A673 (cell line): ENCODE measurements around the gene FOXN3. TPM values are rescaled to one million over a fixed set of nuclear protein-coding genes. Genes with fewer than 3 reads are reported as not detected.

Experiments used
- BruUV-seq: library from RNA; stranded (reverse); fragments of 400-500 nt; replicated peaks from 2 replicates; lab custom pipeline; 2021; lab: Mats Ljungman, UMichigan
- CTCF ChIA-PET: fragments of 300-600 bp; sonication (Branson Sonifier 250); formaldehyde crosslinking; loops from one replicate; lab custom pipeline; 2022; ENCODE audit warnings: antibody characterized with exemption; lab: Charles Lee
- POLR2A ChIA-PET: fragments of 300-600 bp; sonication (Branson Sonifier 250); formaldehyde crosslinking; loops from one replicate; lab custom pipeline; 2022; ENCODE audit warnings: antibody characterized with exemption; ENCODE audit not compliant: low non-redundant PET; lab: Charles Lee
- DNase-seq: peaks from one replicate; pipeline ENCODE4 v3.0.0-alpha.2; 2015; ENCODE audit warnings: low spot score
- H3K27ac ChIP-seq: fragments of 200-600 bp; sonication (generic); 2 replicates; pipeline ENCODE4 v1.5.1; 2016; ENCODE audit warnings: mixed run types, low read depth, mild to moderate bottlenecking, mixed read lengths, antibody characterized with exemption, low read length; ENCODE audit not compliant: poor library complexity, severe bottlenecking
- H3K27me3 ChIP-seq: fragments of 200-600 bp; sonication (generic); replicated peaks from 2 replicates; pipeline ENCODE4 v1.6.1; 2017; ENCODE audit warnings: mixed run types, low read depth, mild to moderate bottlenecking, mixed read lengths, antibody characterized with exemption, low read length; ENCODE audit not compliant: insufficient read depth, poor library complexity
- H3K36me3 ChIP-seq: fragments of 200-600 bp; sonication (generic); 2 replicates; pipeline ENCODE4 v1.6.1; 2016; ENCODE audit warnings: mixed run types, mild to moderate bottlenecking, mixed read lengths, antibody characterized with exemption, low read length; ENCODE audit not compliant: insufficient read depth, poor library complexity, severe bottlenecking
- H3K4me1 ChIP-seq: fragments of 200-600 bp; sonication (generic); 2 replicates; pipeline ENCODE4 v1.6.1; 2017; ENCODE audit warnings: mixed run types, mild to moderate bottlenecking, mixed read lengths, antibody characterized with exemption, low read length; ENCODE audit not compliant: insufficient read depth, poor library complexity, severe bottlenecking
- H3K4me3 ChIP-seq: fragments of 200-600 bp; sonication (generic); 2 replicates; pipeline ENCODE4 v1.5.1; 2016; ENCODE audit warnings: low read depth, mixed run types, mild to moderate bottlenecking, mixed read lengths, low read length; ENCODE audit not compliant: poor library complexity, severe bottlenecking
- H3K9me3 ChIP-seq: fragments of 200-600 bp; sonication (generic); 2 replicates; pipeline ENCODE4 v1.6.1; 2016; ENCODE audit warnings: mixed run types, low read depth, mild to moderate bottlenecking, mixed read lengths, antibody characterized with exemption, low read length; ENCODE audit not compliant: poor library complexity, severe bottlenecking
- EZH2 ChIP-seq: fragments of 200-600 bp; sonication (generic); IDR thresholded peaks from 2 replicates; pipeline ENCODE4 v1.6.1; 2017; ENCODE audit warnings: borderline replicate concordance, low read depth, mild to moderate bottlenecking, mixed read lengths, antibody characterized with exemption, low read length; ENCODE audit not compliant: poor library complexity, severe bottlenecking
- intact Hi-C: fragments of 100-400 bp; cut with micrococcal nuclease; formaldehyde crosslinking; loops from one replicate; pipeline ENCODE4 v1.10.0; 2022; ENCODE audit not compliant: unreplicated experiment
- total RNA-seq: library from RNA; stranded (reverse); gene quantifications from 2 replicates; pipeline ENCODE4 v1.2.3, GENCODE V29; 2021
- TF ChIP-seq, protein P1 (sequence below): fragments of 300-800, 200-600 bp; sonication (generic); conservative IDR thresholded peaks from 2 replicates; pipeline ENCODE4 v1.5.1; 2017; ENCODE audit warnings: low read depth, mild to moderate bottlenecking, antibody characterized with exemption, low read length, moderate library complexity, mixed read lengths

The FOXN3 gene
- total RNA-seq, 1 experiment from 2014 or later: 15.3 TPM

DNA sequence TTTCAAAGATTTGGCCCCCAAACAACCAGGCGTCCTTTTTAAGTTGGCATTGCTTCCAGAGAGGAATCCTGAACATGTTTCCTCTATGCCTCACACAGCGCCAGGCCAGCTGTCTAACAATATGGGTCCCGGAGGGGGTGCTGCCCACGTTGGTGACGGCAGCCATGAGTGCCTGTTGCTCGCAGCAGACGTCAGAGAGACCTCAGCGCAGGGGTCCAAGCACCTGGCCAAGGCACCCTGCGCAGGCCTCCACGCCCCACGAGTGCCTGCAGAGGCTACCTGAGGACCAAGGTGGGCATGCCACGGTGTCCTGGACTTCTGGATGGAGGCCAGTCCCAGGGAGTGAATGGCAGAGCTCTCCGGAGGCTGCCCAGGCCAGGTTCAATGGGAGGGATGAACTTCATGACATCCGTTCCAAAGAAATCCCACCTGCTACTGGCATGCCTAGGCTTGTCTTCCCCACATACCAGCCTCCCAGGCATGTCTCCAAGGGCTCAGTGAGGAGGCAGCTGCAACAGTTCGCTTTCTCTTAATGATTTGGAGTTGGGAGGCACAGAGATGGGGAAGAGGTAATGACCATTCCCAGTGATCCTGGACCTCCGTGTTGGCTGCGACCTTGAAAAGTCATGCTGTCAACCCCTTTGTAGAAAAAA lies 11.6 kb upstream of the FOXN3 start:
- POLR2A ChIA-PET: no interaction called here
- no peaks in the 10 kb centered on the region for H3K36me3 ChIP-seq
- BruUV-seq: no TSS peak
- TF ChIP-seq, protein P1, sequence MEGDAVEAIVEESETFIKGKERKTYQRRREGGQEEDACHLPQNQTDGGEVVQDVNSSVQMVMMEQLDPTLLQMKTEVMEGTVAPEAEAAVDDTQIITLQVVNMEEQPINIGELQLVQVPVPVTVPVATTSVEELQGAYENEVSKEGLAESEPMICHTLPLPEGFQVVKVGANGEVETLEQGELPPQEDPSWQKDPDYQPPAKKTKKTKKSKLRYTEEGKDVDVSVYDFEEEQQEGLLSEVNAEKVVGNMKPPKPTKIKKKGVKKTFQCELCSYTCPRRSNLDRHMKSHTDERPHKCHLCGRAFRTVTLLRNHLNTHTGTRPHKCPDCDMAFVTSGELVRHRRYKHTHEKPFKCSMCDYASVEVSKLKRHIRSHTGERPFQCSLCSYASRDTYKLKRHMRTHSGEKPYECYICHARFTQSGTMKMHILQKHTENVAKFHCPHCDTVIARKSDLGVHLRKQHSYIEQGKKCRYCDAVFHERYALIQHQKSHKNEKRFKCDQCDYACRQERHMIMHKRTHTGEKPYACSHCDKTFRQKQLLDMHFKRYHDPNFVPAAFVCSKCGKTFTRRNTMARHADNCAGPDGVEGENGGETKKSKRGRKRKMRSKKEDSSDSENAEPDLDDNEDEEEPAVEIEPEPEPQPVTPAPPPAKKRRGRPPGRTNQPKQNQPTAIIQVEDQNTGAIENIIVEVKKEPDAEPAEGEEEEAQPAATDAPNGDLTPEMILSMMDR: no peak
- TF ChIP-seq EZH2: no peak
- no peak overlapping the region for H3K4me3 ChIP-seq
- H3K27me3 ChIP-seq: no peaks in the 10 kb centered on the region
- H3K4me1 ChIP-seq: peaks cover 15% of the 10 kb centered on the region
- no peak for DNase-seq
- intact Hi-C loops: no loop called here
- CTCF ChIA-PET: no interaction called here
- no peaks in the 10 kb centered on the region for H3K9me3 ChIP-seq
- no peak overlapping the region for H3K27ac ChIP-seq

DNA sequence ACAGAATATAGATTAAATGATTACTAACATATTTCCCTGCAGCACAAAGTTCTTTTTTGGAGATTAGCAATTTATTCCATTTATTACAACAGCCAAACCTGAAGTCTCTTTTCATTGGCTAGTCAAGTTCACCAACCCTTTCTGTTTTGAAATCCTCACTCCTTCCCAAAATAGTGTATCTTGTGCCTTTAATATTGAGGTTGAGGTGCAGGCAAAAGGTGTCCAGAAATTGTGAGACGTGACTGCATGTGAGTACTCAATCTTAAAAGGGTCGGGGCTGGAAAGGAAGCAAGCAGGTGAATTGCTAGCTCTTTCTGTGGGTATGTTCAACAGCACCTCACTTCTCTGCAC lies 11.1 kb upstream of the FOXN3 start:
- BruUV-seq: no TSS peak
- no peak for TF ChIP-seq EZH2
- TF ChIP-seq, protein P1: no peak
- POLR2A ChIA-PET: no interaction called here
- Histone ChIP-seq H3K27ac (no peak overlapping the region), H3K9me3 (no peaks in the 10 kb centered on the region), H3K4me1 (peaks cover 15% of the 10 kb centered on the region), H3K4me3 (no peak overlapping the region), H3K27me3 (no peaks in the 10 kb centered on the region), H3K36me3 (no peaks in the 10 kb centered on the region)
- intact Hi-C loops: no loop called here
- CTCF ChIA-PET: no interaction called here
- no peak for DNase-seq

DNA sequence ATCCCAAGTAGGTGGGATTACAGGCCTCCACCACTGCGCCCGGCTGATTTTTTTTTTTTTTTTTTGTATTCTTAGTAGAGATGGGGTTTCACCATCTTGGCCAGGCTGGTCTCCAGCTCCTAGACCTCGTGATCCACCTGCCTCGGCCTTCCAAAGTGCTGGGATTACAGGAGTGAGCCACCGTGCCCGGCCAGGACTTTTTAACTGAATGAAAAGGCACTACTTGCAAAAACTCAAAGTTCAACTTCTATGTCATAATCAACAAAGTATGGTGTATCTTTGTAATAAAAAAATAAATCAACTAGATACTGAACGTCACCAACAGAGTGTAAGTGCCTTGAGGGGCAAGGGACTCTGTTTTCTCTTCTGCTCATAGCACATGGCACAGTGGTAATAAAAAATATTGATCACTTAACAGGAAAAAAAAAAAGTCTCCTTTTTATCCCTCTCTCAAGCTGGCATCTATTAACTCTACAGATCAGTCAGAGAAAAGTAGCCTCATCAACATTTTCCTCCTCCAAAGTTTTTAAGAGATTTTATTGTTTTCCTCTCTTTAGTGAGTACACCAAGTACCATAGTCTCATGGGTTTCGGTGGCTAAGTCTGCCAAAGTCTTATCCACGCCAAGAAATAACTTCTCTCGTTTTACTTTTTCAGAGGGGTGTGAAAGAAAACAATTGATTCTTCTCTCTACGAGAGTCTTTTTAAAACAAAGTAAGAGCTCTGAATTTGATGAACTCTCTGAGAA lies 10.6 kb upstream of the FOXN3 start:
- TF ChIP-seq, protein P1: no peak
- Histone ChIP-seq H3K27ac (no peak overlapping the region), H3K4me3 (no peak overlapping the region), H3K27me3 (no peaks in the 10 kb centered on the region), H3K36me3 (no peaks in the 10 kb centered on the region), H3K4me1 (peaks cover 15% of the 10 kb centered on the region), H3K9me3 (no peaks in the 10 kb centered on the region)
- DNase-seq: no peak
- no TSS peak for BruUV-seq
- intact Hi-C loops: no loop called here
- POLR2A ChIA-PET: no interaction called here
- CTCF ChIA-PET: no interaction called here
